HepG2 (cell line): ENCODE measurements around the gene NAIF1. TPM values are rescaled to one million over a fixed set of nuclear protein-coding genes. Genes with fewer than 3 reads are reported as not detected.

Source experiments
- AHR ChIP-seq: IDR thresholded peaks from 2 replicates; pipeline ENCODE4 v1.6.1; 2018; ENCODE audit warnings: missing genetic modification reagents, missing compliant biosample characterization
- CEBPG ChIP-seq: IDR thresholded peaks from 2 replicates; pipeline ENCODE4 v1.6.1; 2016
- DPF2 ChIP-seq: sonication (generic); formaldehyde crosslinking; IDR thresholded peaks from 2 replicates; pipeline ENCODE4 v1.4.0; 2020; ENCODE audit warnings: mild to moderate bottlenecking, low read depth, missing genetic modification reagents, borderline replicate concordance
- FOXK1 ChIP-seq: sonication (generic); formaldehyde crosslinking; IDR thresholded peaks from 2 replicates; pipeline ENCODE4 v1.4.0; 2020; ENCODE audit warnings: low read depth, missing genetic modification reagents, borderline replicate concordance
- GATA4 ChIP-seq: sonication (generic); IDR thresholded peaks from 2 replicates; pipeline ENCODE4 v1.6.1; 2016; ENCODE audit warnings: antibody characterized with exemption, low read depth, borderline replicate concordance
- GMEB2 ChIP-seq: IDR thresholded peaks from 2 replicates; pipeline ENCODE4 v1.6.1; 2016; ENCODE audit warnings: missing biosample characterization, missing genetic modification reagents, low read depth
- GPN1 ChIP-seq: sonication (generic); formaldehyde crosslinking; IDR thresholded peaks from 2 replicates; pipeline ENCODE4 v1.5.1; 2020; ENCODE audit warnings: missing genetic modification reagents, borderline replicate concordance
- HOXA3 ChIP-seq: sonication (generic); formaldehyde crosslinking; IDR thresholded peaks from 2 replicates; pipeline ENCODE4 v1.5.0; 2020; ENCODE audit warnings: missing genetic modification reagents
- LCORL ChIP-seq, 2 experiments: fragments of 450-650 bp in 1 of 2; sonication (generic) in 1 of 2; formaldehyde crosslinking in 1 of 2; IDR thresholded peaks; 2 replicates each; pipeline versions ENCODE4 v1.5.0 to v1.6.1; 2017 to 2020; ENCODE audit warnings: antibody characterized with exemption in 1 of 2, missing genetic modification reagents in 1 of 2
- NCOR1 ChIP-seq: fragments of 200-600 bp; sonication (generic); IDR thresholded peaks from 2 replicates; pipeline ENCODE4 v1.7.0; 2017; ENCODE audit warnings: antibody characterized with exemption, low read length, borderline replicate concordance
- SMAD3 ChIP-seq: sonication (generic); formaldehyde crosslinking; IDR thresholded peaks from 2 replicates; pipeline ENCODE4 v1.4.0; 2020; ENCODE audit warnings: missing genetic modification reagents
- SOX6 ChIP-seq, 2 experiments: fragments of 450-650 bp in 1 of 2; sonication (generic) in 1 of 2; formaldehyde crosslinking in 1 of 2; IDR thresholded peaks; 2 replicates each; pipeline versions ENCODE4 v1.4.0 to v1.6.1; 2017 to 2020; ENCODE audit warnings: antibody characterized with exemption in 1 of 2, mild to moderate bottlenecking in 1 of 2, missing genetic modification reagents in 1 of 2
- ZBTB43 ChIP-seq: sonication (generic); formaldehyde crosslinking; conservative IDR thresholded peaks from 2 replicates; pipeline ENCODE4 v1.4.0; 2020; ENCODE audit warnings: missing genetic modification reagents
- ZBTB7B ChIP-seq: sonication (generic); formaldehyde crosslinking; IDR thresholded peaks from 2 replicates; pipeline ENCODE4 v1.4.0; 2020; ENCODE audit warnings: missing genetic modification reagents
- ZNF496 ChIP-seq: sonication (generic); formaldehyde crosslinking; IDR thresholded peaks from 2 replicates; pipeline ENCODE4 v1.8.1; 2023; ENCODE audit warnings: mild to moderate bottlenecking, moderate library complexity, missing genetic modification reagents; ENCODE audit not compliant: insufficient replicate concordance
- ZNF629 ChIP-seq: sonication (generic); formaldehyde crosslinking; conservative IDR thresholded peaks from 2 replicates; pipeline ENCODE4 v1.5.0; 2020; ENCODE audit warnings: missing genetic modification reagents
- ZNF772 ChIP-seq: sonication (generic); formaldehyde crosslinking; IDR thresholded peaks from 2 replicates; pipeline ENCODE4 v1.5.0; 2020; ENCODE audit warnings: mild to moderate bottlenecking, missing genetic modification reagents
- polyA plus RNA-seq, 8 experiments: library from polyadenylated mRNA; depleted of rRNA in 3 of 8; stranded (reverse) in 7 of 8; unstranded in 1 of 8; fragments of >200 nt; fragmentation: Illumina TruSeq in 4 of 8; extraction: Trizol in 4 of 8; gene quantifications; 2 replicates each; pipeline versions ENCODE4 v1.2.1 to v1.2.3, GENCODE V29; 2011 to 2016; ENCODE audit warnings: low read depth in 4 of 8, missing spikeins in 1 of 8, mixed read lengths in 1 of 8; ENCODE audit not compliant: insufficient read depth in 1 of 8
- total RNA-seq, 5 experiments: library from RNA; depleted of rRNA; stranded (reverse); fragments of >200 nt; fragmentation: Illumina TruSeq; extraction: Trizol; gene quantifications; 2 replicates each; pipeline ENCODE4 v1.2.3, GENCODE V29; 2016; ENCODE audit warnings: low read depth in 1 of 5
- TF ChIP-seq, protein P1 (sequence below): IDR thresholded peaks from 2 replicates; pipeline ENCODE4 v1.6.1; 2018; ENCODE audit warnings: missing genetic modification reagents, mild to moderate bottlenecking, missing compliant biosample characterization
- TF ChIP-seq, protein P2 (sequence below): sonication (generic); formaldehyde crosslinking; IDR thresholded peaks from 2 replicates; pipeline ENCODE4 v1.9.0; 2022; ENCODE audit warnings: missing genetic modification reagents, mild to moderate bottlenecking, borderline replicate concordance

The NAIF1 gene
- total and polyA plus RNA-seq, 2 of the 13 experiments (the other 11 are each of a cell fraction or from before 2014, with no cell fraction given): 6.0 to 6.9 TPM

DNA sequence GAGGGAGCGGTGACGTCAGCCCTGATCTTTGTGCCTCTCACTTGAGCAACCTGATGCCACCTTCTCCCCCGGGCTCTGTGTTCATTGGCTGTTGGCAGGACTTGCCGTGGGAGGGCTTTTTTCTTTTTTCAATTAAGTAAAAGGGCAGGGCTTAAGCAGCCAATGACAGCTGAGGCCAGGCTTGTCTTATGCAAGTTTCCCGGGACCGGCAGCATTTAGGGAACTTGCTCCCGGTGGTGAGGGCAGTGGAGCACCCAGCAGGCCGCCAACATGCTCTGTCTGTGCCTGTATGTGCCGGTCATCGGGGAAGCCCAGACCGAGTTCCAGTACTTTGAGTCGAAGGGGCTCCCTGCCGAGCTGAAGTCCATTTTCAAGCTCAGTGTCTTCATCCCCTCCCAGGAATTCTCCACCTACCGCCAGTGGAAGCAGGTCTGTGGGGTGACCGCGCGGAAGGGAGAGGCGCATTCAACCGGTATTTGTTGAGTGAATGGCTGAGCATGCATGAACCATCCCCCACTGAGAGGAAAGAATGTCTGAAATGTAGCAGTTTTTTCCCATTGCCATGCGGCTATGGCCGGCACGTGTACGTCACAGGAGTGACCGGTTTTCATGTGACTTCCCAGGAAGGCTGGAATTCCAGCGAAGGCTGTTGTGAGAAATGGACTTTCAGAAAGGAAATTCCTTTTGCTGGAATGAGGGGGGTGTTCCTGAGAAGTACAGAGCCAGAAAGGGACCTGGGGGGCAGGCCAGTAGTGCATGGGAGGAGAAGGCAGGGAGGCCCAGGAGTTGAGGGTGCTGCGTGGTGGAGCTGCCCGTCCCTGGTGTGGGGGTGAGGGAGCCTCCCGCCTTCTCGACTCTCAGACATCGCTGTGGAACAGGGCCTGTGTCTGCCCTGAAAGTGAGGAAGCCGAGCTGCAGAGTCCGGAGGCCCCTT lies 31.4 kb upstream of the NAIF1 start (continued):
- TF ChIP-seq, protein P1, sequence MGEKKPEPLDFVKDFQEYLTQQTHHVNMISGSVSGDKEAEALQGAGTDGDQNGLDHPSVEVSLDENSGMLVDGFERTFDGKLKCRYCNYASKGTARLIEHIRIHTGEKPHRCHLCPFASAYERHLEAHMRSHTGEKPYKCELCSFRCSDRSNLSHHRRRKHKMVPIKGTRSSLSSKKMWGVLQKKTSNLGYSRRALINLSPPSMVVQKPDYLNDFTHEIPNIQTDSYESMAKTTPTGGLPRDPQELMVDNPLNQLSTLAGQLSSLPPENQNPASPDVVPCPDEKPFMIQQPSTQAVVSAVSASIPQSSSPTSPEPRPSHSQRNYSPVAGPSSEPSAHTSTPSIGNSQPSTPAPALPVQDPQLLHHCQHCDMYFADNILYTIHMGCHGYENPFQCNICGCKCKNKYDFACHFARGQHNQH (CRISPR knock-in tag): peak; percentile 74
- no peak for TF ChIP-seq AHR (CRISPR knock-in tag)
- no peak for TF ChIP-seq ZNF496
- TF ChIP-seq ZBTB7B: 0 out of 2 replicates have a peak, but pooled peaks have one; percentile 18
- TF ChIP-seq GPN1: no peak
- no peak for TF ChIP-seq GMEB2 (CRISPR knock-in tag)
- TF ChIP-seq NCOR1: peak; percentile 69; the same call in 1 of the 2 replicates
- no peak for TF ChIP-seq SOX6 (IDR thresholded peaks at IDR 0.05)
- peak; percentile 29; the same call in 1 of the 2 replicates for TF ChIP-seq SOX6 (CRISPR knock-in tag; IDR thresholded peaks at IDR 0.05)
- TF ChIP-seq, protein P2, sequence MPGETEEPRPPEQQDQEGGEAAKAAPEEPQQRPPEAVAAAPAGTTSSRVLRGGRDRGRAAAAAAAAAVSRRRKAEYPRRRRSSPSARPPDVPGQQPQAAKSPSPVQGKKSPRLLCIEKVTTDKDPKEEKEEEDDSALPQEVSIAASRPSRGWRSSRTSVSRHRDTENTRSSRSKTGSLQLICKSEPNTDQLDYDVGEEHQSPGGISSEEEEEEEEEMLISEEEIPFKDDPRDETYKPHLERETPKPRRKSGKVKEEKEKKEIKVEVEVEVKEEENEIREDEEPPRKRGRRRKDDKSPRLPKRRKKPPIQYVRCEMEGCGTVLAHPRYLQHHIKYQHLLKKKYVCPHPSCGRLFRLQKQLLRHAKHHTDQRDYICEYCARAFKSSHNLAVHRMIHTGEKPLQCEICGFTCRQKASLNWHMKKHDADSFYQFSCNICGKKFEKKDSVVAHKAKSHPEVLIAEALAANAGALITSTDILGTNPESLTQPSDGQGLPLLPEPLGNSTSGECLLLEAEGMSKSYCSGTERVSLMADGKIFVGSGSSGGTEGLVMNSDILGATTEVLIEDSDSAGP: peak; percentile 57
- peak; percentile 49; the same call in 1 of the 2 replicates for TF ChIP-seq FOXK1 (CRISPR knock-in tag)
- peak; percentile 75; the same call in 1 of the 2 replicates for TF ChIP-seq GATA4
- 0 out of 2 replicates have a peak, but pooled peaks have one; percentile 23 for TF ChIP-seq DPF2 (CRISPR knock-in tag)
- TF ChIP-seq SMAD3 (CRISPR knock-in tag): peak; percentile 35; the same call in 1 of the 2 replicates
- peak; percentile 31; the same call in 1 of the 2 replicates for TF ChIP-seq HOXA3 (CRISPR knock-in tag)
- TF ChIP-seq ZNF629 (CRISPR knock-in tag): 0 out of 2 replicates have a peak, but pooled peaks have one; percentile 10
- no peak for TF ChIP-seq ZBTB43 (CRISPR knock-in tag)
- TF ChIP-seq ZNF772 (CRISPR knock-in tag): peak; percentile 25; the same call in 1 of the 2 replicates
- TF ChIP-seq LCORL (IDR thresholded peaks at IDR 0.05): peak; percentile 37; the same call in 1 of the 2 replicates
- TF ChIP-seq LCORL (CRISPR knock-in tag; IDR thresholded peaks at IDR 0.05): no peak; the same call in 1 of the 2 replicates
- peak; percentile 90 for TF ChIP-seq CEBPG (CRISPR knock-in tag)
